HG03342 (cell line): Measurements from ENCODE around the gene ADGRA1.

Experiments
- ATAC-seq: cut with Tn5 transposase; IDR thresholded peaks from one replicate; pipeline ENCODE4 v1.9.1; 2021; ENCODE audit warnings: mild to moderate bottlenecking, moderate library complexity; ENCODE audit not compliant: unreplicated experiment

The ADGRA1 gene

DNA sequence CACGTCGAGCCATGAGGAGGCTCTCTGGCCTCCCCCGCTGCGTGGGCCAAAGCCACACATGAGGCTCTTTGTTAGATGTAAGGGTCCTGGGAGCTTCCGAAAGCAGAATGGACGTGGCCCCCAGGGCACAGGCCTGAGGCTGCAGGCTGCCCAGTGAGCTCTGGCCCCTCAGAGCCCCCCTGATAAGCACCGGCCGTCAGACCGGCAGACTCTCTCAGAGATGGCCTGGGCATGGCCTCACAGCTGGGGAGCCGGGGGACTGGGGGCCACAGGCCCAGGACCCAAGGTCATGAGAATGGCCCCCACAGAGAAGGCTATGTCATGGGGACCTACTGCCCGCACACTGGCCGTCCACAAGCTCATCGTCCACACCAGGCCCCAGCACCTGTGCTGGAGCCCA is 31.7 kb upstream of the ADGRA1 start:
- ATAC-seq = no peak

DNA sequence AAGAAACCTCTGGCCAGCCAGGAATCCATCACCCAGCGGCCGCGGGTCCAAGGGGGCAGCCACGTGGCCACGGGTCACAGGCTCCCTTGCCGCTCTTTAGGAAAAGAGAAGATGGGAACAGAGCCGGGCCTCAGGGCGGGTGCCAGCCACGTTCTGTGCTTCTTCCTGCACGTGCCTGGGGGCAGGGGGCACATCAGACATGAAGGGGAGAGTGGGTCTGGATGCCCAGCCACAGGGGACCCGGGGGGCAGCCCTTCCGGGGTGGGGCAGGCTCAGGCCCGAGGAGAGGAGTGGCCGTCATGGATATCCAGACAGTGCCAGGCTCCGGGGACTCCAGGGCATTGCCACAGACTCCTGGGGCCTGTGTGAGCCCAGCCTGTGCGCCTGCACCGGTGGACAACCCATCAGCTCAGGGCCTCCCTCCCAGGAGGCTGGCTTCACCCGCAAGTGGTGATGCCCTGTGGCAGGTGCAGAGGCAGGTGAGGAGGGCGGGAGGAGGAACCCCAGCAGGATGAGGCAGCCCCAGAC is 31.0 kb upstream of the ADGRA1 start:
- ATAC-seq = no peak

DNA sequence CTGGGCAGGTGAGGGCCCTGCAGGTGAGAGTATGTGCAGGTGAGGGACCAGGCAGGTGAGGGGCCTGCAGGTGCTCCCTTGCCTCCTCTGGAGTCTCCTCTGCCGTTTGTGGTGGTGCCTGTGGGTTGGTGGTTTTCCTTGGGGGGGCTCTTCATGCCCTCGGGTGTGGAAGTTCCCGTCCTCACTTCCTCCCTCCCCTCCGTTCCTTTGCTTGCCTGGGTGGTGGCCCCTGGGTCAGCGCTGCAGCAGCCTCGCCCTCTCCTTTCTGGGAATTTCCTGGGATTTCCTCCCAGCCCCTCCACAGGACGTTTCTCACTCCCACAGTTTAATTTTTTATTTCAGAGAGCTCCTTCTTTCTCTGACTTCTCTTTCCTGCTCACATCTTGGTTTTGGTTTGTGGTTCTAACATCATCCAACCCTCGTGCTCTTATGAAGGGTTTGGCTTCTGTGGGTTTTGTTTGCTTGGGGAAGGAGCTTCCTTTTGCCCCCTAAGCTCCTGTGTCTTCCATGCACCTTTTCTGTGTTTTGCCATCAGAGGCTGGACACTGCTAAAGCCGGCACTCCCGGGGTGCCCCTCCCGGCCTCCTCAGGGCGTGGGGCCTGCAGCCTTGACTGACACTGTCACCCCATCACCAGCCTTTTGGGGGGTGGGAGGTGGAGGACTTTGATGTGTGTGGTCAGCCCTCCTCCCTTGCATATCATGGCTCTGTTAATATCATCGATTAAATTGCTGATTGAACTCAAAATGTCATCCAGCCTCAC is 29.2 kb upstream of the ADGRA1 start:
- ATAC-seq = no peak

DNA sequence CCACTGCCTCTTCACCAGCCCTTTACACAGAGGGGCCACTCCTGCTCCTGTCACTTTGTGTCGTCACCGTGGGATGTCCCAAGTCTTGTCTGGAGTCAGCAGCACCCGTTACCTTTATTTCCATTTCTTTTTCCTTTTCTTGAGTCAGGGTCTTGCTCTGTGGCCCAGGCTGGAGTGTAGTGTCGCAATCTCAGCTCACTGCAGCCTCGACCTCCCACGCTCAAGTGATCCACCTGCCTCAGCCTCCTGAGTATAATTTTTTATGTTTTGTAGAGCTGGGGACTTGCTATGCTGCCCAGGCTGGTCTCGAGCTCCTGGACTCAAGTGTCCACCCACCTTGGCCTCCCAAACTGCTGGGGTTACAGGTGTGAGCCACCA is 28.6 kb upstream of the ADGRA1 start:
- no peak for ATAC-seq

DNA sequence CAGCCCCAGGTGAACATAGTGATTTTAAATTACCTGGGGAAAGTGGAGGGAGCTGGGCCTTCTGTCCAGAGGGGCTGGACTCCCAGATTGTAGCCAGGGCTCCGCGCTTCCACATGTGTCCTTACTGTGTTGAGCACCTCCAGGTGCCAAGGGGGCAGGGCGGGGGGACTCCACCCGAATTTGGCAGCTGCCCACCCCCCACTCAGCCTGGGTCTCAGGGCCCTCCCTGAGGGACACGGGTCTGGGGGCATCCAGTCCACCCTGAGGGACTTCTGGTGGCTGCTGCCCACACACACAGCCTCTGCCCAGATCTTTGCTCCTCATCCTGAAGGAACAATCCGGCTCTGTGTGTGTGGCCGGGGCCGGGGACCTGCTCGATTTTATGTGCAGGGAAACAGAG is 28.2 kb upstream of the ADGRA1 start:
- ATAC-seq = no peak

DNA sequence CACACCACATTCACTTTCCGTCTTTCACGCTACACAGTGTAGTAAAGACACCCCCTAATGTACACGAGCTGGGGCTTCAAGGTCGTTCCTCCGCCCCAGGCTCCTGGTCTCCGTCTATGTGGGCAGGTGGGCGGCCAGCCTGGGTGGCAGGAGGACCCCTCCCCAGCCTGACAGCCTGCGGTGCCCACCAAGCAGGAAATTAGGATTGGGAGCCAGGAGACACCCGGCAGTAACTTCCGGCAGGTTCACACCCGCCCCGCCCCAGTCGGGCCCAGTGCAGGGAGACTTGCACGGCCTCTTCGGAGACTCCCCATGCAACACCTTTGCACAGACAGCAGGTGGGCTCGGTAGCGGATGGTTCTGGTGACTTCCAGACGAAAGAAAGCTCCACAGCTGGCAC is 27.7 kb upstream of the ADGRA1 start:
- ATAC-seq = no peak

DNA sequence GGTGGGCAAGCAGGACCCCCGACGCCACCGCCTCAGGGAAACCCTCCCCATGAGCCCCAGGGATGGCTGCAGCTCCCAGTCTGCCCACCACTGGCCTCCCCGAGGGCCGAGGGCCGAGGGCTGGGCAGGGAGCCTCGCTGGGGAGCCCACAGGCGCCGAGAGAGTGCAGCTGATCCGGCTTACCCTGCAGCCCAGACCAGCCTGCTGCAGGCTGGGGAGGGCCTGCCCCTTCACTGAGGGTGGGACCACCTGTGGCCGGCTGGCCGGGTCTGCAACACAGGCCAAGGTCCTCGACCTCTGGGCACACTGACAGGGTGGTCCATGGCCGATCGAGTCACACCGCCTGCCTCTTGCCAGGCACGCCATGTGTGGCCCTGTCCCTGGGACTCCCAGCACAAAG is 27.3 kb upstream of the ADGRA1 start:
- no peak for ATAC-seq

DNA sequence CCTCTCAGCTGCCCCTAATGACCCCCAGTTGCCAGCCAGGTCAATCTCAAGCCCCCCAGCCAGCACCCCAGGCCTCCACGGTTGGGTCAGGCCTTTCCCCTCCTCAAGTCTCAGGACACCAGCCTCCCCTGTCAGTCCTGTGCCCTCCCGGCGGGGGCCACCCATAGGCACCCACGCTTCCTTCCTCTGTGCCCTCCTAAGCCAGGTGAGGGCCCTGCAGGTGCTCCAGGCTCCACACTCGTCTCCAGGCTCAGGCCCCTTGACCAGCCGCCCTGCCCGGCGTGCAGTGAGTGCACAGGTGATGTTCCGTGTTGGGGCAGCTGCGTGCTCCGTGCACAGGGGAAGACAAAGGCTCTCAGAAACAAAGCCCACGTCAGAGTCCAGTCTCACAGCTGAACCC is 26.8 kb upstream of the ADGRA1 start:
- no peak for ATAC-seq

DNA sequence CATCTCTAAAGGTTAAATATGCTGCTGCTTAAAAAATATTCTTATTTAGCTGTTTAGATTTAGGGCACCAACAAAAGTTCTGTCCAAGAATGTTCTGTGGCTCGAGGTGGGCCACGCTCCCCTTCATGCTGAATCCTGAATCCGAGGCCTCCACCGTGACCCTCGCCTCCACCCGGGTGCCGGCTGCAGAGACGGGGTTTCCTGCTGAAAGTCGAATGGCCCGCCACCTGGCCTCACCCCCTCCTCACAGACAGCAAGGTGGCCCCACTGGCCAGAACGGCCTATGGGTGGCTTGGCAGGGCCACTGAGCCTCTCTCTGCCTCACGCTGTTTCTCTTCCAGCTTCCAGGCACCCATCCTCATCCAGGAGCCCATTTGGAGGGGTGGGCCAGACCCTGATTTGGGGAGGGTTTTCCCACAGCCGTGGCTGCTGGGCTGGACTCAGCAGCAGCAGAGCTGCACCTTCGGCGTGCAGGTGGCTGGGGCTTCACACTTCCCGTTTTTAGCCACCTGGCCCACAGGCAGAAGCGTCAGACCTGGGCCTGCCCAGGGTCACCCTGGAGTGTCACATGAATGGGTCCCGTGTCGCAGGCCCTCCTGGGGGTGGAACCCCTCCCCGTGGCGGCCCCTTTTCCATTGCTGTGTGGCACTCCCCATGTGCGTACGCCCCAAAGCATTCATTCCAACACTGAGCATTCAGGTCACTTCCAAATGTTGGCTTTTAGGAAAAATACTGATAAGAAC is 26.3 kb upstream of the ADGRA1 start:
- no peak for ATAC-seq

DNA sequence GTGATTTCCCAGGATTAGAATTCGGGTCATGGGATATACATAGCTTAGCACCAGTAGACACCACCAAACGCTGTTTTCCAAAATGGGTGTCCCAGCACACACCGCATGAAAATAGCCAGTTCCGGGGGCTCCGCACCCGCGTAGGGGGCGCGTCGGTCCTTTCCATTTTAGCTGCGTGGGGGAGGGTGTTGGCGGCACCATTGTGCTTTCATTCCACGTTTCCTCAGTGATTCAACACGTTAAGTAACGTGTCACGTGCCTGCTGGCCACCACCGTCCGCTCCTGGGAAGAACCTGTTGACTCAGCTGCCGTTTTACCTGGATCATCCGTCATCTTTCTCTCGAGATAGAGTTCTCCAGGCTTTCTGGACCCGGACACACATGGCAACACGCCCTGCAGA is 25.6 kb upstream of the ADGRA1 start:
- ATAC-seq = no peak

DNA sequence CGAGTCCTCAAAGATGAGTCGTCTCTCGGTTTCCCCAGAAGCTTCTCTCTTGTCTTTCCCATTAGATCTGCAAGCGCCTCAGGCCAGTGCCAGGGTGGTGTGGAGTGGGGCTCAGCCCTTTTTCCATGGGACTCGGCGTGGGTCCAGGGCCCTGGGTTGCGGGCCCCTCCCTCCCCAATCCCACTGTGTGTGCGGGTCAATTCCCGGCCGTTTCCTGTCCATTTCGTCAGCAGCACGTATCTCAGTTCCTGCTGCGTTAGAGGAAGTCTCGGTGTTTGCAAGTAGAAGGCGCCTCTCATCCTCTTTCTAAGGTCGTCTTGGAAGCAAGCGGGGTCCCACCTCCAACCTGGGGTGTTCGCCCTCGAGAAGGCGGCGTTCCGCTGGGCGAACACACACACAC is 25.1 kb upstream of the ADGRA1 start:
- ATAC-seq = no peak

DNA sequence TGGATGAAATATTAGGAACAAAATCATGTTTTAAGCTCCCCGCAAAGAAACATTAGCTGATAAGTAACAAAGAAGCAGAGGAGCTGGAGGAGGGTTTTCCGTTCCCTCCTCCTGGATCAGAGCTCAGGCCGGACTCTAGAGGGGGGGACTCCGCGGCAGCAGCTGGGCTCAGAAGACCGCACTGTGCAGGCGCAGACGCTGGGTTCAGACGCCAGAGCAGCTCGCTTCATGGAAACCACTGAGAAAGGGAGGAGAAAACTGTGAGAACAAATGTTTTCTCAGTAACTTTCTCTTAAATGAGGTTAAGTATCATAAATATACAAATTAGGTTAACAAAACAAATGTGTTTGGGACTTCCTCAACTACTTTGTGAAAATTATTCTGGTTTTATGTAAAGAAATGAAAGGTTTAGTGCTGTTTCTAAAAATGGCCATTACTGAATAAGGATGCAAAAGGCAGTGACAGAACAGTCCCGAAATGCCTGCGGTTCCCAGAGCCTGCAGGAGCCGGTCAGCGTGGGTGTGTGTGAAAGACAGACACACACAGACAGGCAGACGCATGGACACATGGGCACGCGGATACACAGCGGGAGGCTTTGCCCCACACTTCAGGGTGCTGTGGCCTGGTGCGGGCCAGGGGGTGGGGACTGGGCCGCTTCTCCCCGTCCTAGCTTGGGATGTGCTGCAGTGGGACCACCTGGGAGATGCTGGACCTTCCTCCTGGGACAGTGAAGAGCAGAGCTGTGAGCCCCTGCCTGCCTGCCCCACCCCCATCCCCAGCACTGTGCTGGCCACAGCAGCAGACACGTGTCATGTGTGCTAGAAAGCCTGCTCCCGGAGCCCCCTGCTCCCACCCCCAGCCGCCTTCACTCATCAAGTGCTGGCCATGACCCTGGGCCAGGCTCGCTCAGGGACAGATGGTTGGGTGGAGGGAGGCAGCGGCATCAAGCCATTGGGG is 20.3 kb upstream of the ADGRA1 start:
- no peak for ATAC-seq

DNA sequence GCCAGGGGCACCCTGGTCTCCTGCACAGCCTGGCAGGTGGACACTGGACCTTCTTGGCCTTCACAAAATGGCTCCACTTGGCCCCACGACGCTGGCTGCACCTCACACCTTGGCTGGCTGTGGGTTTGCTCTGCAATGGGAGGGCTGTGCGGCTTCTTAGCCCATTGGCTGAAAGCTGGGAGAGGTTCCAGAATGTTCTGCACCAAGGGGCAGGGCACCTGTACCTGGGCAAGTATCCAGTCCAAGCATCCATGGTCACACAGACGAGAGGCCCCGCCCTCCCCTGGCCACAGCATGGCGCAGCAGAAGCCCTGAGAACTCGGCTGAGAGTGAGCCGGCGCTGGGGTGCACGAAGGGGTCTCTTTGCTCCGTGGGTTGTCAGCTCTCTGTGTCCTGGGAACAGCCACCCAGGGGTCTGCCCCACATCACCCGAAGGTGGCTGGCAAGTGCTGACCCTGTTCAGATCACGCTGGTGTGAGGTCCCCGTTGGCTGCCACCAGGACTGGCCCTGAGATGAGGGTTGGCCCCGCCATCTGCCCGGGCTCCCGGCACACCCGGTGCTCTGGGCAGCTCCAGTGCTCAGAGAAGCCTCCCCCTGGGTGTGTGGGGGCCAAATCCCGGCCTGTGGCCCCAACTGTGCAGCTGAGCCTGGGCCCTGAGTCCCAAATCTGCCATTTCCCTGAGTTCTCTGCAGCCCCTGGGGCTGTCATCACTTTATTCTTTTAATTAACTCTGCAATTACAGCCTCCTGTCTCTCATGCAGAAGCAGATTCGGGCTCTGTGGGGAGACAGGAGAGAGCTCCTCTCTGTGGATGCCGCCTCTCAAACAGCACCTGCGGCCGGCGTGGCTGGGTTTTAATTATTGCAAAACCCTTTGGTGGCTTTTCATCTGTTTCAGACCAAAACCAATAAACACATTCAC is 19.4 kb upstream of the ADGRA1 start:
- no peak for ATAC-seq

DNA sequence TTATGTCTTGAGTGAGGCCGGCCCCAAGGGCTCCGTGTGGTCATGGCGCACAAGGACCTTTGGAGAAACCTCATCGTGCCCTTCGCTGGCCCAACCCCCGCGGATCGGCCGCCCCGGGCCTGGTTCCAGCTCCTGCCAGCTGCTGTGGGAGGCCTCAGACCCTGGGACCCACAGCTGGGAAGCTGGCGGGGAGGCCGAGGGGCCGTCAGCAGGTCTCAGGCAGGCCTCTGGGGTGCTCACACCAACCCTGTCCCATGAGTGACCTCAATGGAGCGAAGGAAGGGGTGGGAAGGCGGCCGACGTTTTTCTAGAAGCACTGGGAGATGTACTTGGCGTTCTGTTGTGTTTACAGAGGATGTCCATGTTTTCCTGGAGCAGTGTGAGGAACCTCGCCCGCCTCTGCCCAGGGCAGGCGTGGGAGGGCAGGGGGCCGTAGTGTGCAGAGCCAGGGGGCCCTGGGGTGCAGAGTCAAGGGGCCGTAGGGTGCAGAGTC is 18.6 kb upstream of the ADGRA1 start:
- ATAC-seq = no peak

DNA sequence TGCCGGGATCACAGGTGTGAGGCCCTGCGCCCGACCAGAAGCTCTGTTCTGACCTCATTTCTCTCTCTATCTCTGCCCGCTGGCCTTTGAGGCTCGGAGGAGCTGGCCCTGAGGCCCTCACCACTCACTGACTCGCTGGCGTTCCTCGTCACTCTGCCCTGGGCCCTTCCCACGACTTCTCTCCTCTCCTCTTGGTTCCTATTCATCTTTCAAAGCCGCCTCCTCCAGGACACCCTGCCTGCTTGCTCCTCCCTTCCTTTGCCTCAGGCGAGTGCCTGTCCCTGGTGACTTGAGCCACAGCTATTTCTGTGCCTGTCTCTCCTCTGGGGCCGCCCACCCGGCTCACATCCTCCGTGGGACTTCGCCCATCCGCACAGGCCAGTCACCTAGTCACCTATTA is 17.3 kb upstream of the ADGRA1 start:
- no peak for ATAC-seq

DNA sequence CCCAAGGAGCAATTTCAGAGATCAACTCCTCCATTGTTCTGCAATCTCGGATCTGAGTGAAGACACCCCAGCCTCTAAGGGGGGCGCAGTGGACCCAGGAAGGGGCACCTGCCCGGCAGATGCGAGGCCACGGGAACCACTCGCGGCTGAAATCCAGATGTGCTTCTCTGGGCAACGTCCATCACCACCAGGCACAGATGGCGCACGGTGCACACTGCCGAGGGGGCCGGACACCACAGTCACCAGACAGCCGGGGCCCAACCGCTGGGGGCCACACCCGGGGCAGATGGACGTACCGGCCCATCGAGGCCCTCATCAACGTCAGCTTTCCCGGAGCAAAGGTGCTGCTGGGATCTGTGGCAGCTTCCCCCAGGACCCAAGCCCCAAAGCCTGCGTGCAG is 16.9 kb upstream of the ADGRA1 start:
- ATAC-seq = no peak

DNA sequence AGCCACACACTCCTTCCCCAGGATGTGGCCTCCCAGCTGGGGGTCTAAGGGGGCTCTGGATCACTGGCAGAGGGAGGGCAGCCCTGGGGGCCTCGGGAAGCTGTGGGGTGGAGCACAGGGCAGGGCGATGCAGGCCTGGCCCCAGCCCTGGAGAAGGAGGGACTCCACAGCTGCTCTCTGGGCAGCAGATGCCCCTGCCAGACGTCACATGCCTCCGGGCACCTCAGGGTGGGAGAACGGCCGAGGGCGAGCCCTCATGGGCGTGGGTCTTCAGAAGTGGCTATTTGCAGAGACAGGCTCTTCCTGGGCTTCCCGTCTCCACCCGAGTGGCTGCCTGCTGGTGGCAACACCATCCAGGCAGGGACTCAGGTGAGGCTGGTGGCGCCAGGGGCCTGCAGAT is 16.0 kb upstream of the ADGRA1 start:
- ATAC-seq = no peak

DNA sequence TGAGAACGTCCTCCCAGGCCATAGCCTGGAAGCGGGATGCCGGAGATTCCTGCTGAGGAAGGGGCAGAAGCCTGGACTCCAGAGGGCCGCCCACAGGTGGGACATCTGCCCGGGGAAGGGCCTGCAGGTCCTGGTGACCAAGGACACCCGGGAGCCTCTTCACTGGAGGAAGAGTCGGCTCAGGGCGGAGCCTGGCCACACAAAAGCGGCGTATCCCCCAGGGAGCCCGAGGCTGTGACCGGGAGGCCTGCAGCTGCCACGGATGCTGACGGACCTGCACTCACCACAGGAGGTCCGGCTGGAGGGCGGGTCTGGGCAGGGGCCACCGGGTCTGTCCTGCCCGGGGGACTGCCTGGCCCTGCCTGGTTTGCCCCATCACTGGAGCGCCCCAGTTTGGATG is 15.5 kb upstream of the ADGRA1 start:
- no peak for ATAC-seq

DNA sequence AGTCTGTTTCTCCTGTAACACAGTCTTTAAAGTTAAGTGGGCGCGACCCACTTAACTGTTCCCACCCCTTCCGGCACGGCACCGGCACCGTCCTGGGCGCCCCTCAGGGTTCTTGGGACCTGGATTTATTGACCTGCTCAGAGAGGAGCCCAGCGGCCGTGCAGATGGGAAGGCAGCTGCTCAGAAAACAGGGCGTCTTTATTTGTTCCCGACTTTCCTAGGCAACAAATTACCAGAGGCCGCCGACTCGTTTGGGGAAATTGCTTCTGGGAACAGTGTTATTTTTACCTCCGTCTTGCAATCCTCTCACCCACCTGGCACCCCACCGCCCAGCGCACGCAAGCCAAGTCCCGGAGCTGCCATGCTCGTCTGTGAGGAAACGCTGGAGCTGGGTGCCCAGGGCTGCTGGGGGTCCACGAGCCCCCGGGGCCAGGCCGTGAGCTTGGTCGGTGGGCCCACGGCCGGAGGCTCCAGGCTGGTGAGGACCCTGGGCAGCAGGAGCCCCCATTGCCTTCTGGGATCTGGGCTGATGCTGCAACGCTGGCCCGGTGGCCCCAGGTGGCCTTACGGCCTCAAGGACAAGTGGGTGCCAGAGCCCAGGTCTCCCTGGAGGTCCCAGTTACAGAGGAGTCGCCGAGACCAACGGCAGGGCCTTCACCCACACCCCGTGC is 14.9 kb upstream of the ADGRA1 start:
- no peak for ATAC-seq
